Fibroblast of lung (primary cell): ENCODE results near the gene CCM2L. TPM values are rescaled to one million over a fixed set of nuclear protein-coding genes. Genes with fewer than 3 reads are reported as not detected.

ENCODE experiments used
- DNase-seq, 2 donors: peaks; one replicate each; pipeline versions ENCODE4 v3.0.0 to v3.0.0-alpha.2; 2010; ENCODE audit warnings: low read depth in 2 of 2
- H2AFZ ChIP-seq: 2 replicates; pipeline ENCODE4 v1.5.1; 2012; ENCODE audit warnings: low read length, control low read depth, inconsistent platforms
- H3K27ac ChIP-seq: 2 replicates; pipeline ENCODE4 v1.5.1; 2011; ENCODE audit warnings: low read length, control low read depth; ENCODE audit not compliant: insufficient read depth
- H3K27me3 ChIP-seq: 2 replicates; pipeline ENCODE4 v1.5.1; 2011; ENCODE audit warnings: mild to moderate bottlenecking, low read length; ENCODE audit not compliant: control insufficient read depth, insufficient read depth
- H3K36me3 ChIP-seq: 2 replicates; pipeline ENCODE4 v1.5.1; 2011; ENCODE audit warnings: low read length; ENCODE audit not compliant: control insufficient read depth, insufficient read depth
- H3K4me1 ChIP-seq: 2 replicates; pipeline ENCODE4 v1.5.1; 2011; ENCODE audit warnings: low read length; ENCODE audit not compliant: control insufficient read depth, insufficient read depth; ENCODE audit errors: extremely low read depth
- H3K4me2 ChIP-seq: 2 replicates; pipeline ENCODE4 v1.5.1; 2011; ENCODE audit warnings: low read length, control low read depth; ENCODE audit not compliant: insufficient read depth; ENCODE audit errors: extremely low read depth
- H3K4me3 ChIP-seq, 4 experiments: fragments of 200-600 bp in 1 of 4; sonication (generic) in 1 of 4; replicated peaks in 1 of 4; 2 replicates each; pipeline ENCODE4 v1.5.1; 2011 to 2016; ENCODE audit warnings: low read length in 4 of 4, low read depth in 3 of 4, mild to moderate bottlenecking in 3 of 4, control low read depth in 2 of 4, inconsistent platforms in 1 of 4, mixed read lengths in 1 of 4; ENCODE audit not compliant: insufficient read depth in 1 of 4; ENCODE audit errors: control extremely low read depth in 1 of 4
- H3K79me2 ChIP-seq: 2 replicates; pipeline ENCODE4 v1.5.1; 2012; ENCODE audit warnings: mild to moderate bottlenecking, low read length, inconsistent platforms; ENCODE audit not compliant: control insufficient read depth, insufficient read depth
- H3K9ac ChIP-seq: 2 replicates; pipeline ENCODE4 v1.5.1; 2011; ENCODE audit warnings: mild to moderate bottlenecking, low read length, control low read depth; ENCODE audit not compliant: insufficient read depth
- H3K9me3 ChIP-seq: 2 replicates; pipeline ENCODE4 v1.5.1; 2012; ENCODE audit warnings: low read depth, low read length; ENCODE audit not compliant: control insufficient read depth, insufficient read depth
- H4K20me1 ChIP-seq: 2 replicates; pipeline ENCODE4 v1.5.1; 2011; ENCODE audit warnings: low read length; ENCODE audit not compliant: control insufficient read depth, insufficient read depth; ENCODE audit errors: extremely low read depth
- EZH2 ChIP-seq: IDR thresholded peaks from 2 replicates; pipeline ENCODE4 v1.5.1; 2012; ENCODE audit warnings: low read length, control low read depth, mild to moderate bottlenecking; ENCODE audit errors: missing control alignments
- polyA plus RNA-seq, 2 donors: library from polyadenylated mRNA; depleted of rRNA in 1 of 2; stranded (reverse) in 1 of 2; unstranded in 1 of 2; fragments of >200 nt; gene quantifications; 2 replicates each; pipeline ENCODE4 v1.2.1, GENCODE V29; 2011 to 2012; ENCODE audit warnings: missing spikeins in 1 of 2
- total RNA-seq: library from RNA; depleted of rRNA; stranded (reverse); fragments of >200 nt; gene quantifications from 2 replicates; pipeline ENCODE4 v1.2.1, GENCODE V29; 2014
- TF ChIP-seq, protein P1 (sequence below), 2 donors: IDR thresholded peaks in 1 of 2; conservative IDR thresholded peaks in 1 of 2; 1 replicate in 1 of 2; 2 replicates in 1 of 2; pipeline ENCODE4 v1.5.1; 2011 to 2012; ENCODE audit warnings: low read length in 2 of 2, control low read depth in 1 of 2, inconsistent platforms in 1 of 2, low read depth in 1 of 2, mild to moderate bottlenecking in 1 of 2

Gene CCM2L
- total and polyA plus RNA-seq, 2 donors (not counting 1 experiment from before 2014, with no cell fraction given) = not detected

DNA sequence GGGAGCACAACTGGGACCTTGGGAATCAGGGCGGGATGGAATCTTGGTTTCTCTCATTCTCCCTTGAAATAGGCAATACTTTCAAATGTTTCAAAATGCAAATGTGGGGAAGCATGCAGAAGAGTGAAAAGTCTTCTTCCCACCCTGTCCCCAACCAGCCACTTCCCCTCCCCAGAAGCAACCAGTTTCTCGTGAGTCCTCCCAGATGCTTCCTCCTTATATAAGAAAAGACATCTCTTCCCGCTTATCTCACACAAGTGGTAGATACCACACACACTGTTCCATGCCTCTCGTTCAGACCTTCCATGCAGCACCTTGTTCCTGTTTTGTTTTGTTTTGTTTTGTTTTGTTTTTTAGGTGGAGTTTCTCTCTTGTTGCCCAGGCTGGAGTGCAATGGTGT, 67.0 kb downstream of the CCM2L start:
- Histone ChIP-seq H3K27me3 (peaks cover 9% of the 10 kb centered on the region), H3K9me3 (no peaks in the 10 kb centered on the region), H3K36me3 (no peaks in the 10 kb centered on the region), H3K27ac (no peak overlapping the region), H4K20me1 (no peaks in the 10 kb centered on the region), H3K4me1 (no peaks in the 10 kb centered on the region), H2AFZ (no peak overlapping the region), H3K4me2 (no peak overlapping the region), H3K9ac (no peak overlapping the region), H3K4me3 (no peak overlapping the region), H3K79me2 (no peaks in the 10 kb centered on the region)
- DNase-seq = no peak
- TF ChIP-seq, protein P1, sequence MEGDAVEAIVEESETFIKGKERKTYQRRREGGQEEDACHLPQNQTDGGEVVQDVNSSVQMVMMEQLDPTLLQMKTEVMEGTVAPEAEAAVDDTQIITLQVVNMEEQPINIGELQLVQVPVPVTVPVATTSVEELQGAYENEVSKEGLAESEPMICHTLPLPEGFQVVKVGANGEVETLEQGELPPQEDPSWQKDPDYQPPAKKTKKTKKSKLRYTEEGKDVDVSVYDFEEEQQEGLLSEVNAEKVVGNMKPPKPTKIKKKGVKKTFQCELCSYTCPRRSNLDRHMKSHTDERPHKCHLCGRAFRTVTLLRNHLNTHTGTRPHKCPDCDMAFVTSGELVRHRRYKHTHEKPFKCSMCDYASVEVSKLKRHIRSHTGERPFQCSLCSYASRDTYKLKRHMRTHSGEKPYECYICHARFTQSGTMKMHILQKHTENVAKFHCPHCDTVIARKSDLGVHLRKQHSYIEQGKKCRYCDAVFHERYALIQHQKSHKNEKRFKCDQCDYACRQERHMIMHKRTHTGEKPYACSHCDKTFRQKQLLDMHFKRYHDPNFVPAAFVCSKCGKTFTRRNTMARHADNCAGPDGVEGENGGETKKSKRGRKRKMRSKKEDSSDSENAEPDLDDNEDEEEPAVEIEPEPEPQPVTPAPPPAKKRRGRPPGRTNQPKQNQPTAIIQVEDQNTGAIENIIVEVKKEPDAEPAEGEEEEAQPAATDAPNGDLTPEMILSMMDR (conservative IDR thresholded peaks at IDR 0.05 in 1 of 2, IDR thresholded peaks at IDR 0.05 in 1 of 2; ENCODE audit: low read depth in 1 of 2, low read length in 2 of 2) = no peak
- no peak for TF ChIP-seq EZH2

DNA sequence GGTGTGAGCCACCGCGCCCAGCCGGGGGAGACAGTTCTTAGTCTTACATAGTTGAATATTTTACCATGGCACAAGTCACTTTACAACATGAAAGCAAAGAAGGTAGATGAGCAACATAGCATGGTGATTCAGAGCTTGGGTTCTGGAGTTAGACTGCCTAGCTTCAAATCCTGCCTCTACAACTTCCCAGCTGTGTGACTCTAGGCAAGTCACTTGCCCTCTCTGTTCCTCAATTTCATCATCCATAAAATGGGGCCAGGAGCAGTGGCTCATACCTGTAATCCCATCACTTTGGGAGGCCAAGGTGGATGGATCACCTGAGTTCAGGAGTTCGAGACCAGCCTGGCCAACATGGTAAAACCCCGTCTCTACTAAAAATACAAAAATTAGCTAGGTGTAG, 68.1 kb downstream of the CCM2L start:
- Histone ChIP-seq H3K36me3 (no peaks in the 10 kb centered on the region), H3K9ac (no peak overlapping the region), H2AFZ (no peak overlapping the region), H3K4me2 (no peak overlapping the region), H3K27ac (no peak overlapping the region), H3K27me3 (peaks cover 9% of the 10 kb centered on the region), H4K20me1 (no peaks in the 10 kb centered on the region), H3K4me1 (no peaks in the 10 kb centered on the region), H3K9me3 (no peaks in the 10 kb centered on the region), H3K79me2 (no peaks in the 10 kb centered on the region), H3K4me3 (no peak overlapping the region)
- TF ChIP-seq, protein P1 (conservative IDR thresholded peaks at IDR 0.05 in 1 of 2, IDR thresholded peaks at IDR 0.05 in 1 of 2; ENCODE audit: low read depth in 1 of 2, low read length in 2 of 2) = no peak
- no peak for TF ChIP-seq EZH2
- no peak for DNase-seq

DNA sequence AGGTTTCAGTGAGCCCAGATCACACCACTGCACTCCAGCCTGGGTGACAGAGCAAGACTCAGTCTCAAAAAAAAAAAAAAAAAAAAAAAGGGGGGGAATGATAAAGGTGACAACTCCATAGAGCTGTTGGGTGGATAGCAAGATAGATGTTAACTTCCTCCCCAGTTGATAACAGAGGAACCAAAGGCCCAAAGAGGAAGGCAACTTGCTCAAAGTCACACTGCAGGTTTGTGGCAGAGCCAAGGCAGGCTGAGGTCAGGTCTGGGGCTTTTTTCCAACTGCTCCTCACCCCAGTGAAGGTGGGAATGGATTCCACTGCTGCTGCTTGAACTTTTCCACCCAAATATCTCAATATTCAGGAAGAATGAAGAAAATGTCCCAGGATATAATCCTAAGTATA, 68.6 kb downstream of the CCM2L start:
- no peak overlapping the region for H3K27ac ChIP-seq
- H2AFZ ChIP-seq = no peak overlapping the region
- H3K9ac ChIP-seq = no peak overlapping the region
- peaks cover 13% of the 10 kb centered on the region for H3K27me3 ChIP-seq
- no peak overlapping the region for H3K4me3 ChIP-seq
- TF ChIP-seq EZH2 = no peak
- TF ChIP-seq, protein P1 (conservative IDR thresholded peaks at IDR 0.05 in 1 of 2, IDR thresholded peaks at IDR 0.05 in 1 of 2; ENCODE audit: low read depth in 1 of 2, low read length in 2 of 2) = no peak
- no peak overlapping the region for H3K4me2 ChIP-seq
- DNase-seq = no peak
- no peaks in the 10 kb centered on the region for H3K79me2 ChIP-seq
- no peaks in the 10 kb centered on the region for H3K9me3 ChIP-seq
- no peaks in the 10 kb centered on the region for H4K20me1 ChIP-seq
- H3K36me3 ChIP-seq = no peaks in the 10 kb centered on the region
- no peaks in the 10 kb centered on the region for H3K4me1 ChIP-seq
